Measurements from ENCODE around the gene BCL2. TPM values are rescaled to one million over a fixed set of nuclear protein-coding genes. Genes with fewer than 3 reads are reported as not detected.
A peak's percentile ranks its signal among the peaks of the same experiment; 100 is the strongest.

The BCL2 gene
- total RNA-seq, 4 donors from 2014 or later, result 25.2 to 39.0 (median 36.1) TPM

DNA sequence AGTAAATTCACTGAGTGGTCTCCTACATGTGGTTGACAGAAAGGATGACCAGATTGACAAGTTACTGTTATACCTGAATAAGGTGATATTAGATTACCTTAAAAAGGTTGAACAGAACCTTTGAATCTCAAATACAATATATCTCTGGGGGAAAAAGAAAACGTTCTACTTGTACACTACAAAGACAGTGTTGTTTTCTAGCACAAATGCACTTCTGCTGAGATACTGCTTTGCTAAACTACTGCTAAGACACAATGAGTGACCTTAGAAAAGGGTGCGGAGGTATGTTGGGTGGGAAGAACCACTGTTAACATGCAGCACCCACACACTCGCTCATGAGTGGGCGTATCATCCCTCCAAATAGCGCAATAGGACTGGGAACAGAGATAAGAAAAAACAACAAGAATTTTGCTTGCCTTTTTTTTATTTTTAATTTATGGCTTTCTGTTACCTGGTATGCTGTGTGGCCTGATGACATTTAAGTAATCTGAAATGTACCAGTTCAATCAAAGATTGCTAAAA, 6.1 kb downstream of the BCL2 start:
- H3K36me3 ChIP-seq, result no peaks in the 10 kb centered on the region
- H3K27me3 ChIP-seq, result peaks cover 0 to 4% (median 0%) of the 10 kb centered on the region in 4 donors
- no peaks in the 10 kb centered on the region for H3K9me3 ChIP-seq
- no peak for DNase-seq (ENCODE audit: extremely low spot score)
- peaks cover 0 to 82% (median 72%) of the 10 kb centered on the region in 4 donors for H3K4me1 ChIP-seq
- peak overlapping the region in 1 of 4 donors; percentile 26 for H3K4me3 ChIP-seq
- 89% methylated on average over 5 of the region's 5 CpGs for WGBS
- peak overlapping the region in 3 of 4 donors; percentile 29 to 38 (median 35) for H3K27ac ChIP-seq (replicated peaks in 1 of 4)
- TF ChIP-seq POLR2A (IDR thresholded peaks at IDR 0.05; ENCODE audit: low read depth), result no peak
- TF ChIP-seq, protein P1, sequence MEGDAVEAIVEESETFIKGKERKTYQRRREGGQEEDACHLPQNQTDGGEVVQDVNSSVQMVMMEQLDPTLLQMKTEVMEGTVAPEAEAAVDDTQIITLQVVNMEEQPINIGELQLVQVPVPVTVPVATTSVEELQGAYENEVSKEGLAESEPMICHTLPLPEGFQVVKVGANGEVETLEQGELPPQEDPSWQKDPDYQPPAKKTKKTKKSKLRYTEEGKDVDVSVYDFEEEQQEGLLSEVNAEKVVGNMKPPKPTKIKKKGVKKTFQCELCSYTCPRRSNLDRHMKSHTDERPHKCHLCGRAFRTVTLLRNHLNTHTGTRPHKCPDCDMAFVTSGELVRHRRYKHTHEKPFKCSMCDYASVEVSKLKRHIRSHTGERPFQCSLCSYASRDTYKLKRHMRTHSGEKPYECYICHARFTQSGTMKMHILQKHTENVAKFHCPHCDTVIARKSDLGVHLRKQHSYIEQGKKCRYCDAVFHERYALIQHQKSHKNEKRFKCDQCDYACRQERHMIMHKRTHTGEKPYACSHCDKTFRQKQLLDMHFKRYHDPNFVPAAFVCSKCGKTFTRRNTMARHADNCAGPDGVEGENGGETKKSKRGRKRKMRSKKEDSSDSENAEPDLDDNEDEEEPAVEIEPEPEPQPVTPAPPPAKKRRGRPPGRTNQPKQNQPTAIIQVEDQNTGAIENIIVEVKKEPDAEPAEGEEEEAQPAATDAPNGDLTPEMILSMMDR (IDR thresholded peaks at IDR 0.05), result no peak
- no peak for TF ChIP-seq POLR2AphosphoS5 (IDR thresholded peaks at IDR 0.05)
- TF ChIP-seq EP300 (IDR thresholded peaks at IDR 0.05), result no peak
- intact Hi-C loops (cut with DNase I), result no loop called here

GRCh38 chr18:63312737-63313395, 6.7 kb downstream of the BCL2 start:
- DNase-seq (ENCODE audit: extremely low spot score), result no peak
- Histone ChIP-seq H3K4me1 (peaks cover 3 to 81% (median 74%) of the 10 kb centered on the region in 4 donors), H3K4me3 (peak overlapping the region in 1 of 4 donors; percentile 26), H3K27me3 (no peaks in the 10 kb centered on the region), H3K36me3 (no peaks in the 10 kb centered on the region), H3K27ac (replicated peaks in 1 of 4) (peak overlapping the region in 2 of 4 donors; percentile 29 to 35), H3K9me3 (no peaks in the 10 kb centered on the region)
- WGBS, result 58% methylated on average over 5 of the region's 5 CpGs
- TF ChIP-seq POLR2AphosphoS5 (IDR thresholded peaks at IDR 0.05), result no peak
- TF ChIP-seq EP300 (IDR thresholded peaks at IDR 0.05), result no peak
- TF ChIP-seq, protein P1 (IDR thresholded peaks at IDR 0.05), result no peak
- no peak for TF ChIP-seq POLR2A (IDR thresholded peaks at IDR 0.05; ENCODE audit: low read depth)
- intact Hi-C loops (cut with DNase I), result no loop called here

DNA sequence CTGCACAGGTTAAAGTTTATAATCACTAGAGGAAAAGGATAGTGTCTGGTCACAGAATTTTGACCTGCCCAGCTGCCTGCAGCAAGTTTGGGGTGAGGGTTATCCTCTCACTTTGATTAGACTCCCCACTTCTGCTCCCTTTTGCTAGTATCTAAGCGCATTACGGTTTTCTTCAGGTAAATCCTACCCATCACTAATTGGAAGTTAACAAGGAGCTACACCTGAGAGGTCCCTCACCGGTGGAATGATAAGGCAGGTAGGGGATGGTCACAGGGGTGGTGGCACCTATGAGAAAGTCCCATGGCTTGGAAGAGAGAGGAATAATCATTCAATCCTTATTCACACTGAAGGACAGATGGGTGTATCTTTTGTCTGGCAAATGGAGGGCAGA, 7.6 kb downstream of the BCL2 start:
- WGBS, result 92% methylated on average over 3 of the region's 3 CpGs
- no peak overlapping the region for H3K27ac ChIP-seq (replicated peaks in 1 of 4)
- no peaks in the 10 kb centered on the region for H3K36me3 ChIP-seq
- no peaks in the 10 kb centered on the region for H3K27me3 ChIP-seq
- no peak for DNase-seq (ENCODE audit: extremely low spot score)
- H3K4me3 ChIP-seq, result no peak overlapping the region
- no peaks in the 10 kb centered on the region for H3K9me3 ChIP-seq
- peaks cover 9 to 81% (median 75%) of the 10 kb centered on the region in 4 donors for H3K4me1 ChIP-seq
- no peak for TF ChIP-seq EP300 (IDR thresholded peaks at IDR 0.05)
- TF ChIP-seq POLR2A (IDR thresholded peaks at IDR 0.05; ENCODE audit: low read depth), result no peak
- TF ChIP-seq, protein P1 (IDR thresholded peaks at IDR 0.05), result no peak
- no peak for TF ChIP-seq POLR2AphosphoS5 (IDR thresholded peaks at IDR 0.05)
- intact Hi-C loops (cut with DNase I), result no loop called here

- H3K36me3 ChIP-seq, result no peaks in the 10 kb centered on the region
- no peak overlapping the region for H3K4me3 ChIP-seq
- WGBS, result 81% methylated on average over 8 of the region's 8 CpGs
- intact Hi-C loops (cut with DNase I), result no loop called here
- no peaks in the 10 kb centered on the region for H3K9me3 ChIP-seq
- no peaks in the 10 kb centered on the region for H3K27me3 ChIP-seq
- no peak for DNase-seq (ENCODE audit: extremely low spot score)
- peaks cover 10 to 82% (median 72%) of the 10 kb centered on the region in 4 donors for H3K4me1 ChIP-seq
- no peak overlapping the region for H3K27ac ChIP-seq (replicated peaks in 1 of 4)
- no peak for TF ChIP-seq POLR2A (IDR thresholded peaks at IDR 0.05; ENCODE audit: low read depth)
- TF ChIP-seq, protein P1 (IDR thresholded peaks at IDR 0.05), result no peak
- TF ChIP-seq POLR2AphosphoS5 (IDR thresholded peaks at IDR 0.05), result no peak
- no peak for TF ChIP-seq EP300 (IDR thresholded peaks at IDR 0.05)
Observed at GRCh38 chr18:63311118-63312018, 8.2 kb downstream of the BCL2 start.
